HG03354 (cell line): ENCODE measurements around the gene ALAS1.
A peak's percentile ranks its signal among the peaks of the same experiment; 100 is the strongest.
"Not testable (repeated sequence)": the region's sequence is repeated elsewhere in the genome, so short reads cannot be mapped to it uniquely, and the experiment has no call there.

Experiments
- ATAC-seq: cut with Tn5 transposase; IDR thresholded peaks from one replicate; pipeline ENCODE4 v1.9.1; 2021; ENCODE audit warnings: mild to moderate bottlenecking; ENCODE audit not compliant: unreplicated experiment, poor library complexity, severe bottlenecking

Gene ALAS1

DNA sequence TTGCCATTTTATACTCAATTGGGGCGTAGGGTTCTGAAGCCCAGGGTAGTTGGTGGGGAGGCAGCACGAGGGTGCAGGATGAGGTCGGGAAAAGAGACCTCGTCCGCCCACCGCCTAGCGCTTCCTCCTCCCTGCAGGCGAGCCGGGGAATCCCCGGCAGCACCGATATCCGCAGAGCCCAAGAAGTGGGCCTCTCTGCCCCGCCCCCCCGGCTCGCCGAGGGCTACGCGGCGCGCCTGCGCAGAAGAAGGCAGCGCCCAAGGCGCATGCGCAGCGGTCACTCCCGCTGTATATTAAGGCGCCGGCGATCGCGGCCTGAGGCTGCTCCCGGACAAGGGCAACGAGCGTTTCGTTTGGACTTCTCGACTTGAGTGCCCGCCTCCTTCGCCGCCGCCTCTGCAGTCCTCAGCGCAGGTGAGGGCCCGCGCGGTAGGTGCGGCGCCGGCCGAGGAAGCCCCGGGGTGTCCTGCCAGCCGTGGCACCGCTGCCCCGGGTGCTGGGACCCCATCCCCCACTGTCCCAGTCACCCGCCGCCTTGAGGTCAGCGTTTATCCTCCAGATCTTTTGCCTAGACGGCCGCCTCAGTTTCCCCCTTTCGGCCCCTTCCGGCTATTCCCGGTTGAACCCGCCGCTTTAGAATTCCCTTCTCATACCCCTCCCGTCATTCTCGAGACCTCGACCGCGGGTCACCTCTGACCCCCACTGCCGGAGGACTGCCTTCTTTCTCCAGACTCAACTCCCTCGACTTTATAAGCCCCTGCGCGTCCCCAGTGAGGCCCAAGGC lies at the start of gene ALAS1:
ALAS1 (plus strand) TSS at position 319 of the 784 bp plus-strand sequence. CDS start 1,082 bp downstream, outside the sequence.
- ATAC-seq: peak; percentile 78

- no peak for ATAC-seq
Measured at GRCh38 chr3:52149021-52149420, 48.9 kb upstream of the ALAS1 start.

DNA sequence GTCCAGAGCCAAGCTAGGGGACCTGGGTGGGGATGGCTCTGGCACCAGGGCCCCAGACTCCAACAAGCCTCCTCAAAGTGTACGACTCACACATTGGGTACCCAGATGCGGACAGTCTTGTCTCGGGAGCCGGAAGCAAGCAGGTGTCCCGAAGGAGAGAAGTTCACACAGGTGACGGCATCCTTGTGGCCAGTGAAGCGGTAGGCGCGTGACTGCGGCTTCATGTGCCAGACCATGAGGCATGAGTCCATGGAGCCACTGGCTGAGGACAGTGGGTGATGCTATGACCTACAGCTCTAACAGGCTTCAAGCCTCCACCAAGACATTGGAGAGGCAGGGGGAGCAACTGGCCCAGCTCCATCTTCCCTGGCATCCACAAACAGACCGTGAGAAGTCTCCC lies 48.2 kb upstream of the ALAS1 start:
- no peak for ATAC-seq

- ATAC-seq: no peak
Measured at GRCh38 chr3:52150357-52150756, 47.6 kb upstream of the ALAS1 start.

GRCh38 chr3:52150860-52151259 lies 47.1 kb upstream of the ALAS1 start:
- ATAC-seq: no peak

- ATAC-seq: not testable (repeated sequence)
Measured at GRCh38 chr3:52151991-52152390, 46.0 kb upstream of the ALAS1 start.

DNA sequence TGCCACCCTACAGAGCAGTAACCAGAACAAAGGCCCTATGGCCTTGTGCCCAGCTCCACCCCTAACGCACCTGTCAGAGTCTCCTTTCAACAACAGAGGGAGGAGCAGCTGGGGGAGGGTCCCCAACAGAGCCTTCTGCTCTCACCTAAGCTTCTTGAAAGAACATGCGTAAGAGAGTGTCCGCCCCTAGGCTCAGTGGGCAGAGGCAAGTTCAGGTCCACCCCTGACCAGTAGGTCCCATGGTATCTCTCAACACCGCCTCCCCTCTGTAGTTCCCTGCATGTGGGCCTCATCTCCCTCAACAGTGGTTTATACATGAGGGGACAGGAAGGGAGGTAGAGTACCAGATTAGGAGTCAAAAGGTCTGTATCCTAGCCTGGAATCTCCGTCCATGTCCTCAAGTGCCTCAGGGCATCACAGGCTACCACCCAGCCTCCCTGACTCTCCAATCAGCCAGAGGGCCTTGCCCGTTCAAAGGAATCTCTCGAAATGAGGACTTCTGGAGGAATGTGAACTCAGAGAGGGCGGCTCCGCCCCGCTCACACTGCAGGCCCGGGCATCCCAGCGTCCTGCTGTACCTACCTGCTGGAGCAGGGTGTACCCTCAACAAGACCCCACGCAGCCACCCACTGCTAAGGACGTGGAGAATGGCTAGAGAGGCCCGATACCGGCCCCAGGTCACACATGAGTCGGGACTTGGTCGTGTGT lies 44.4 kb upstream of the ALAS1 start:
- ATAC-seq: peak; percentile 18

- ATAC-seq: peak; percentile 84
Measured at GRCh38 chr3:52154135-52155094, 43.5 kb upstream of the ALAS1 start, which contains the start of gene POC1A. POC1A (minus strand) TSS chr3:52154423; CDS start chr3:52154372, 51 bp downstream.

DNA sequence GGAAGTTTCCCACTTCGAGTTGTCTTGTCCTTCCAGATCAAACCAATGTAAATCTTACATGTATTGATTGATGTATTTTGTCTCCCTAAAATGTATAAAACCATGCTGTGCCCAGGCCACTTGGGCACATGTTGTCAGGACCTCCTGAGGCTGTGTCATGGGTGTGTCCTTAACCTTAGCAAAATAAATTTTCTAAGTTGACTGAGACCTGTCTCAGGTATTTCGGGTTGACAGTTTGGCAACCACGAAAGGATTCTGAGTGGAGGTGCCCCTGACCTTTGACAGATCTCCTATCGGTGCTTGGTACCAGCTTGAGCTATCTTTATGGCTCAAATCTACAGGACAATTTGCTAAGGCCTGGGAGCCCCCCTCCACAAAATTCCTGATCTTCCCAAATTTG lies 42.0 kb upstream of the ALAS1 start:
- no peak for ATAC-seq

DNA sequence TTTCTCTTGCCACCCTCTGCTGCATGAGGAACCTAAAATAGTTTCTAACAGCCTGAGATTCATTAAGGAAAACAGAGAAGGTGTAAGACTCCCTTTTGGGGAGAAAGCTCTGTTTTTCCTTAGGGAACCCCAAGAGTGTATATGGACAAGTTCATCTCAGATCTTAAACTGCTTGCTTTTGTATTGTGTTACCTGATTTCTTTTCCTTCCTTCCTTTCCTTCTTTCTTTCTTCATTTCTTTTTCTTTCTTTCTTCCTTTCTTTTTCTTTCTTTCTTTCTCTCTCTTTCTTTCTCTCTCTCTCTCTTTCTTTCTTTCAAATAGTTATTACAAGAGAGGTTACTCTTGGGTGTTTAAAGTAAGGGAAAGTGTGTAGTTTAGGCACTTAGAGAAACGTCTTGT lies 38.5 kb upstream of the ALAS1 start:
- no peak for ATAC-seq

DNA sequence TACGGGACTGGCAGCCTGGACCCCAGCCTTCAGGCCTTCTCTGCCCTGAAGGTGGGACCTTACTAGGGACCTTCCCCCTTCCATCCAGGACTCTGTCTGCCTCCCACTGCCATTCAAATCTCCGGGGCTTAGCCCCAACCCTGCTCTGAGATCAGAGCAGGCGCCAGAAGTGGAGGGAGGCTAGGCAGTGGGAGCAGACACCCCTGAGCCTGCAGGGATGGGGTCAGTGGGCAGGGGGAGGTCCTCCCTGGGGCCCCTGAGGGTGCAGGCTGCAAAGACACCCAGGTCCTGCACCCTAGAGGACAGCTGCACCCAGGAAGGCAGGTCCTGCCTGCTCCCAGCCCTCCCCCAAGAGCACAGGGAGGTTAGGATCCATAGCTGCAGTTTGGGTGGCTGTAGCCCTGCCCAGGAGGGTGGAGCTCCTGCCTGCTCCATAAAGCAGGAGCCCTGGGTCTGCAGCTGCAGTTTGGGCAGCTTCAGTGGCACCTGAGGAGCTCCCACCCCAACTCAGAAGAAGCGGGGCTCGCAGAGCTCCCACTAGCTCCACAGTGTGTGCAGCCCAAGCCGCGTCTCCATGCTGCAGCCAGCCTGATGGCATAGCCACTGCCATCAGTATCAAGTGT lies 35.6 kb upstream of the ALAS1 start:
- ATAC-seq: no peak

GRCh38 chr3:52167240-52167639 lies 30.7 kb upstream of the ALAS1 start:
- ATAC-seq: no peak

GRCh38 chr3:52170217-52170616 lies 27.7 kb upstream of the ALAS1 start:
- not testable (repeated sequence) for ATAC-seq

- ATAC-seq: no peak
Measured at GRCh38 chr3:52171514-52172261, 26.3 kb upstream of the ALAS1 start.

- no peak for ATAC-seq
Measured at GRCh38 chr3:52172262-52172757, 25.6 kb upstream of the ALAS1 start.

DNA sequence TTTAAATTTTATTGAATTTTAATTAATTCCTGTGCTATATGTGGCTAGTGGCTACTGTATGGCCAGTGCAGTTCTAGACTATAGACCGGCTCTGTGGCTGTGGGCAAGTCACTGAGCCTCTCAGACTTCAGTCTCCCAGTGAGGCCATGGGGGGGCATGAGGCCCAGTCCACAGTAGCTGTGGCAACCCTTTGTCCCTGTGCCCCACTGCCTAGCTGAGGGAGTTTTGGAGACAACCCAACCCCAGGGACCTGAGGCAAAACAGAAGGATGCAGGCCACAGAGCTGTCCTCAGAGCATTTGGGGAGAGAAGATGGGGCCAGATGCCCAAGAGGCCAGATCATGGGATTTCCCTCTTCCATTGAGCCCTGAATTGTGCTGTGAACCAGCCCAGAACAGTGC lies 24.9 kb upstream of the ALAS1 start:
- ATAC-seq: no peak

DNA sequence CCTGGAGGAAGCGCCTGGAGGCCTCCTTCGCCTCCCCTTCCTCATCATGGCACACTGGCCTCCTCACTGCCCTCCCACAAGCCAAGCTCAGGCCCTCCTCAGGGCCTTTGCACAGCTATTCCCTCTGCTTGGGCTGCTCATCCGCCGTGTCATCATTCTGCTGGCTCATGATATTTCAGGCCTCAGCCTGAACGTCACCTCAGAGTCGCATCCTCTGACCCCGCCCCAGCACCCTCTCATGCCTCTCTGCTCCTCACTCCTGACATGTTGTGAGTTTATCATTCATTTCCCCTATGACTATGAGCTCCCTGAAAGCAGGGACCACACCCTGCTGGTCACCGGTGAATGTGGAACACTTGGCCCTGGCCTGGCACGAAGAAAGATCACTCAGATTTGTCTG lies 23.1 kb upstream of the ALAS1 start:
- no peak for ATAC-seq

DNA sequence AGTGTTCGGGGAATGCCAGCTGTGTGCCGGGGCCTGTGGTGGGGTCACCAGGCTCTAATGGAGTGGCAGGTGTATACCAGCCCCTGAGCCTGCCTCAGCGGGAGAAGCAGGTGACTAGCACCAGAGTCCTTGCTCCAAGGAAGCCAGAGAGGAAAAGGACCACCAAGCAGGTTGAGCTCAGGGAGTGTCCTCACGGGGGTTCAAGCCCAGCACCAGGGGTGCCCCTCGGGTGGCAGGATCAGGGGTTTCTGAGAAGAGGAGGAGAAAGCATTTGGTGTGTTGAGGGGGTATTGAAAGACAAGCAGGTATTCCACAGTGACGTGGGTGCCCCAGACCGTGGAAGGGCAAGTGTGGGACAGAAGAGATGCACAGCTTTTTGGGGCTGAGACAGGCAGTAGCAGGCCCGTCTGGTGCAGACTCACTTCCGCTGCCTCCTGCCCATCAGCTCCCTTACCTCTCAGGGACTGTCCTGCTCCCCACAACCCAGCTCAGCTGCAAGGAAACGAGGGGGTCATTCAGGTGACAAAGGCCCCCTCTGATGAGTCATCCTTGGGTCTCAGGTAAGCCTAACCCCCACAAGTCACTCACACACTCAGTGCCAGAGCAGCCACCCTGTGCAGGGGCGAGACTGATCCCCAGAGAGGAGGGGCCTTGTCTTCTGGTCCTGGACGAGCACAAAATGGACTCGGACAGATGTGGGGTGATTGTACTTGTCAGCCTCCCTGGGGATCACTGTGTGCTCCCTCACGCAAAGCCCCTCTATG lies 22.4 kb upstream of the ALAS1 start:
- ATAC-seq: no peak
